DND-41 (cell line): ENCODE results near the gene PEAK3.

Source experiments
- ATAC-seq: fragments of 200-7000 bp; cut with Tn5 transposase; 3 replicates; pipeline ENCODE4 v1.9.1; 2021; ENCODE audit warnings: low read depth; ENCODE audit not compliant: insufficient read depth
- DNase-seq: peaks from one replicate; pipeline ENCODE4 v3.0.0-alpha.2; 2020
- H2AFZ ChIP-seq: 2 replicates; pipeline ENCODE4 v1.6.0; 2012; ENCODE audit warnings: low read depth, low read length
- H3K27ac ChIP-seq: 2 replicates; pipeline ENCODE4 v1.5.1; 2012; ENCODE audit warnings: low read length, inconsistent platforms
- H3K27me3 ChIP-seq: fragments of 200-600 bp; sonication (generic); 2 replicates; pipeline ENCODE4 v1.6.0; 2012; ENCODE audit warnings: low read length, mild to moderate bottlenecking, inconsistent platforms; ENCODE audit not compliant: insufficient read depth, poor library complexity
- H3K36me3 ChIP-seq: 2 replicates; pipeline ENCODE4 v1.5.1; 2012; ENCODE audit warnings: low read length, inconsistent platforms; ENCODE audit not compliant: insufficient read depth
- H3K4me1 ChIP-seq: 2 replicates; pipeline ENCODE4 v1.5.1; 2012; ENCODE audit warnings: mild to moderate bottlenecking, low read length; ENCODE audit not compliant: insufficient read depth
- H3K4me2 ChIP-seq: 2 replicates; pipeline ENCODE4 v1.6.0; 2012; ENCODE audit warnings: mild to moderate bottlenecking, moderate library complexity, low read length, inconsistent platforms; ENCODE audit not compliant: insufficient read depth
- H3K4me3 ChIP-seq, 2 experiments: fragments of 200-600 bp in 1 of 2; shearing (Covaris generic) in 1 of 2; 2 replicates each; pipeline ENCODE4 v1.5.1; 2012 to 2016; ENCODE audit warnings: inconsistent platforms in 2 of 2, low read length in 2 of 2, mild to moderate bottlenecking in 2 of 2, low read depth in 1 of 2, moderate library complexity in 1 of 2
- H3K79me2 ChIP-seq: 2 replicates; pipeline ENCODE4 v1.6.0; 2012; ENCODE audit warnings: low read length, inconsistent platforms; ENCODE audit not compliant: insufficient read depth
- H3K9ac ChIP-seq: 2 replicates; pipeline ENCODE4 v1.6.0; 2012; ENCODE audit warnings: low read depth, mild to moderate bottlenecking, inconsistent platforms, low read length, moderate library complexity
- H3K9me3 ChIP-seq: 2 replicates; pipeline ENCODE4 v1.5.1; 2012; ENCODE audit warnings: low read length, moderate library complexity, mild to moderate bottlenecking, inconsistent platforms; ENCODE audit not compliant: insufficient read depth, severe bottlenecking
- H4K20me1 ChIP-seq: 2 replicates; pipeline ENCODE4 v1.6.0; 2012; ENCODE audit warnings: low read length; ENCODE audit not compliant: insufficient read depth
- EZH2 ChIP-seq: IDR thresholded peaks from 3 replicates; pipeline ENCODE4 v1.6.1; 2012; ENCODE audit warnings: borderline replicate concordance, low read depth, mild to moderate bottlenecking, moderate library complexity, low read length, inconsistent platforms; ENCODE audit not compliant: severe bottlenecking
- TF ChIP-seq, protein P1 (sequence below): IDR thresholded peaks from 2 replicates; pipeline ENCODE4 v1.5.1; 2012; ENCODE audit warnings: borderline replicate concordance, low read length, moderate library complexity, mild to moderate bottlenecking; ENCODE audit not compliant: poor library complexity, severe bottlenecking; ENCODE audit errors: extremely low read depth

The PEAK3 gene

DNA sequence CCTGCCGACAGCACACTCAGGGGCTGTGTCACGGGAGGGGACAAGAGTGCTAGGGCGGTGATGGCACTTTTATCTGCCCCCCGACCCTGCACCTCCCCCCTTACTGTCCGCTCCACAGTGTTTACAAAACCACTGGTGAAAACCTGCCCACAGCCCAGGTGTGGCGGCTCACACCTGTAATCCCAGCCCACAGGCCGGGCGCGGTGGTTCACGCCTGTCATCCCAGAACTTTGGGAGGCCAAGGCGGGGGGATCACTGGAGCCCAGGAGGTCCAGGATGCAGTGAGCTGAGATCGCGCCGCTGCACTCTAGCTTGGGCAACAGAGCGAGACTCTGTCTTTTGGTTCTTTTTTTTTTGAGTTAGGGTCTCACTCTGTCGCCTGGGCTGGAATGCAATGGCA is 14.2 kb upstream of the PEAK3 start:
- H3K9ac ChIP-seq: no peak overlapping the region
- no peaks in the 10 kb centered on the region for H3K9me3 ChIP-seq
- H3K27ac ChIP-seq: no peak overlapping the region
- no peak for TF ChIP-seq EZH2
- TF ChIP-seq, protein P1, sequence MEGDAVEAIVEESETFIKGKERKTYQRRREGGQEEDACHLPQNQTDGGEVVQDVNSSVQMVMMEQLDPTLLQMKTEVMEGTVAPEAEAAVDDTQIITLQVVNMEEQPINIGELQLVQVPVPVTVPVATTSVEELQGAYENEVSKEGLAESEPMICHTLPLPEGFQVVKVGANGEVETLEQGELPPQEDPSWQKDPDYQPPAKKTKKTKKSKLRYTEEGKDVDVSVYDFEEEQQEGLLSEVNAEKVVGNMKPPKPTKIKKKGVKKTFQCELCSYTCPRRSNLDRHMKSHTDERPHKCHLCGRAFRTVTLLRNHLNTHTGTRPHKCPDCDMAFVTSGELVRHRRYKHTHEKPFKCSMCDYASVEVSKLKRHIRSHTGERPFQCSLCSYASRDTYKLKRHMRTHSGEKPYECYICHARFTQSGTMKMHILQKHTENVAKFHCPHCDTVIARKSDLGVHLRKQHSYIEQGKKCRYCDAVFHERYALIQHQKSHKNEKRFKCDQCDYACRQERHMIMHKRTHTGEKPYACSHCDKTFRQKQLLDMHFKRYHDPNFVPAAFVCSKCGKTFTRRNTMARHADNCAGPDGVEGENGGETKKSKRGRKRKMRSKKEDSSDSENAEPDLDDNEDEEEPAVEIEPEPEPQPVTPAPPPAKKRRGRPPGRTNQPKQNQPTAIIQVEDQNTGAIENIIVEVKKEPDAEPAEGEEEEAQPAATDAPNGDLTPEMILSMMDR: no peak
- no peaks in the 10 kb centered on the region for H3K36me3 ChIP-seq
- H3K4me1 ChIP-seq: no peaks in the 10 kb centered on the region
- H3K4me3 ChIP-seq: no peak overlapping the region
- no peaks in the 10 kb centered on the region for H4K20me1 ChIP-seq
- H2AFZ ChIP-seq: no peak overlapping the region
- no peak overlapping the region for H3K4me2 ChIP-seq
- no peaks in the 10 kb centered on the region for H3K79me2 ChIP-seq
- DNase-seq (no peak), ATAC-seq (no peak)
- no peaks in the 10 kb centered on the region for H3K27me3 ChIP-seq

- TF ChIP-seq, protein P1: no peak
- no peak for TF ChIP-seq EZH2
- DNase-seq (no peak), ATAC-seq (no peak)
- Histone ChIP-seq H3K79me2 (no peaks in the 10 kb centered on the region), H3K9me3 (no peaks in the 10 kb centered on the region), H3K9ac (no peak overlapping the region), H3K4me2 (no peak overlapping the region), H3K27ac (no peak overlapping the region), H3K4me1 (peaks cover 4% of the 10 kb centered on the region), H2AFZ (no peak overlapping the region), H3K36me3 (no peaks in the 10 kb centered on the region), H4K20me1 (no peaks in the 10 kb centered on the region), H3K27me3 (no peaks in the 10 kb centered on the region), H3K4me3 (no peak overlapping the region)
These were observed 12.8 kb upstream of the PEAK3 start for GRCh38 chr19:2294687-2295335.

GRCh38 chr19:2291185-2291751 is 9.3 kb upstream of the PEAK3 start:
- peaks cover 11% of the 10 kb centered on the region for H3K4me1 ChIP-seq
- no peak overlapping the region for H3K9ac ChIP-seq
- H3K36me3 ChIP-seq: no peaks in the 10 kb centered on the region
- no peak overlapping the region for H2AFZ ChIP-seq
- no peak overlapping the region for H3K4me3 ChIP-seq
- H3K27ac ChIP-seq: no peak overlapping the region
- TF ChIP-seq, protein P1: no peak
- no peak for TF ChIP-seq EZH2
- H3K27me3 ChIP-seq: no peaks in the 10 kb centered on the region
- no peaks in the 10 kb centered on the region for H3K79me2 ChIP-seq
- H3K9me3 ChIP-seq: no peaks in the 10 kb centered on the region
- peaks cover 9% of the 10 kb centered on the region; the same call in 1 of the 2 replicates for H4K20me1 ChIP-seq
- no peak for ATAC-seq
- no peak for DNase-seq
- H3K4me2 ChIP-seq: no peak overlapping the region
